Measurements from ENCODE around the gene NAA60.

Gene NAA60

DNA sequence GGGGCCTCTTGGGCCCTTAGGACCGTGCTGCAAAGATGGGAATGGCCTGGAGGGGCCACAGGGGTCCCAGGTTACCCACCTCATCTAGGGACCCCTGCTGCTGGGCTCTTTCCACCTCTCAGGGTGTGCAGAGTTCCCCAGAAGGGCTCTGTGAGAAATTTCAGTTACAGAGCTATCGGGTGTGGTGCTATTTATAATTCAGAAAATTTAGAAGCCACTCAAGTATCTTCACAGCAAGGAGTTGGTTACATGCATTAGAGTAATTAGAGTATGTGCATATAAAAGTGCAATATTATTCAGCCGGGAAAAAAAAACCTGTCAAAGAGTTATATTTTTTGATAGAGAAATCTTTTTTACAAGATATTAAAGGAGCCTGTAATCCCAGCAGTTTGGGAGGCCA, 32.9 kb downstream of the NAA60 start:
- Histone ChIP-seq H2BK5ac (ENCODE audit: low read length) (no peak overlapping the region), H3K23ac (ENCODE audit: low read length) (no peak overlapping the region), H3K4ac (ENCODE audit: low read depth, low read length) (no peak overlapping the region), H3K79me2 (ENCODE audit: control insufficient read depth, insufficient read depth, low read length) (peaks cover 22% of the 10 kb centered on the region), H4K8ac (ENCODE audit: low read depth, low read length) (no peak overlapping the region), H3K36me3 (ENCODE audit: control insufficient read depth, insufficient read depth, low read length) (peaks cover 7% of the 10 kb centered on the region), H3K18ac (ENCODE audit: low read length) (no peak overlapping the region), H3K27ac (ENCODE audit: low read depth, low read length) (no peak overlapping the region), H3K9ac (ENCODE audit: low read length) (no peak overlapping the region), H4K5ac (ENCODE audit: low read length) (no peak overlapping the region), H3K56ac (ENCODE audit: low read length) (no peak overlapping the region), H3K27me3 (ENCODE audit: insufficient read depth, low read length, poor library complexity) (no peaks in the 10 kb centered on the region), H2BK15ac (replicated peaks; ENCODE audit: low read depth) (no peak overlapping the region), H2BK120ac (ENCODE audit: low read depth, low read length) (no peak overlapping the region), H3K4me3 (ENCODE audit: low read length) (no peak overlapping the region), H3K79me1 (ENCODE audit: low read length) (peaks cover 21% of the 10 kb centered on the region), H3K4me1 (ENCODE audit: control insufficient read depth, low read depth, low read length) (peaks cover 3% of the 10 kb centered on the region), H3K4me2 (ENCODE audit: low read length) (no peak overlapping the region), H2AK5ac (ENCODE audit: low read length) (no peak overlapping the region)
- no peak for DNase-seq
- WGBS (ENCODE audit: extremely low coverage, insufficient coverage, low lambda C conversion rate): no CpG with 5 or more reads among the region's 3 CpGs

DNA sequence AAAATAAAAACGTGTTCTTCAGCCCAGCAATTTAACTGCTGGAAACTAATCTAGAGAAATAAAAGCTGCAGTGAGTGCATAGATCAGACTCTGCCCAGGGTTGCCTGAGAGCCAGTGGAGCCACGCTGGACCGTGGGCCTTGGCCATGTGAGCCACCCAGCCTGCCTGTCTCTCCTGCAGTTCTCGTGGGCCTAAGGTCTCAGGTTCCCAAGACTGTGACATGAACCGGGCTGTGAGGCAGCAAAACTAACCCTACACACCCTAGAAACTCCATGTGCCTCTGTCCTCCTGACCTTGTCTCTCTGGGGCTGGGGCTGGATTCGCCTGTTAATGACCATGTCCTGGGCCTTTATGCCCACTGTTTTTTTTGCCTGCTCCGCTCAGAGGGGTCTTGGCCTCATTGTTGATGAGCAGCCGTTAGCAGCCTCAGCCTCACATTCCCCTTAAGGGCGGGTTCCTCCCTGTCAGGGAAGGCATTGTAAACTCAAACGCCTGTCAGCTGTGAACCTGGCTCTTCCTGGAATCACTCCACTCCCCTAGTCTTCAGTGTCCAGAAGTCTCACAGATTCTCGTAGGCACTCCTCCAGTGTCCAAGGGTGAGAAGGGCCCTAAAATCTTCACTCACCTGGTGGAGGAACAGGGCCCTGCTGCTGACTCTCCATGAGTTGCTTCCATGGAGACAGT, 34.9 kb downstream of the NAA60 start:
- H3K79me1 ChIP-seq (ENCODE audit: low read length): peaks cover 19% of the 10 kb centered on the region
- H3K23ac ChIP-seq (ENCODE audit: low read length): no peak overlapping the region
- no peak overlapping the region for H2BK120ac ChIP-seq (ENCODE audit: low read depth, low read length)
- peak; percentile 50 for DNase-seq
- no peak overlapping the region for H2BK15ac ChIP-seq (replicated peaks; ENCODE audit: low read depth)
- H3K4ac ChIP-seq (ENCODE audit: low read depth, low read length): no peak overlapping the region
- no peak overlapping the region for H2AK5ac ChIP-seq (ENCODE audit: low read length)
- no peak overlapping the region for H3K4me2 ChIP-seq (ENCODE audit: low read length)
- no peak overlapping the region for H3K27ac ChIP-seq (ENCODE audit: low read depth, low read length)
- H3K9ac ChIP-seq (ENCODE audit: low read length): no peak overlapping the region
- no CpG with 5 or more reads among the region's 11 CpGs for WGBS (ENCODE audit: extremely low coverage, insufficient coverage, low lambda C conversion rate)
- H3K56ac ChIP-seq (ENCODE audit: low read length): no peak overlapping the region
- H3K4me1 ChIP-seq (ENCODE audit: control insufficient read depth, low read depth, low read length): peaks cover 5% of the 10 kb centered on the region
- H4K8ac ChIP-seq (ENCODE audit: low read depth, low read length): no peak overlapping the region
- peaks cover 9% of the 10 kb centered on the region for H3K79me2 ChIP-seq (ENCODE audit: control insufficient read depth, insufficient read depth, low read length)
- H3K18ac ChIP-seq (ENCODE audit: low read length): no peak overlapping the region
- peaks cover 9% of the 10 kb centered on the region for H3K36me3 ChIP-seq (ENCODE audit: control insufficient read depth, insufficient read depth, low read length)
- no peak overlapping the region for H3K4me3 ChIP-seq (ENCODE audit: low read length)
- no peak overlapping the region for H2BK5ac ChIP-seq (ENCODE audit: low read length)
- no peak overlapping the region for H4K5ac ChIP-seq (ENCODE audit: low read length)
- H3K27me3 ChIP-seq (ENCODE audit: insufficient read depth, low read length, poor library complexity): no peaks in the 10 kb centered on the region

DNA sequence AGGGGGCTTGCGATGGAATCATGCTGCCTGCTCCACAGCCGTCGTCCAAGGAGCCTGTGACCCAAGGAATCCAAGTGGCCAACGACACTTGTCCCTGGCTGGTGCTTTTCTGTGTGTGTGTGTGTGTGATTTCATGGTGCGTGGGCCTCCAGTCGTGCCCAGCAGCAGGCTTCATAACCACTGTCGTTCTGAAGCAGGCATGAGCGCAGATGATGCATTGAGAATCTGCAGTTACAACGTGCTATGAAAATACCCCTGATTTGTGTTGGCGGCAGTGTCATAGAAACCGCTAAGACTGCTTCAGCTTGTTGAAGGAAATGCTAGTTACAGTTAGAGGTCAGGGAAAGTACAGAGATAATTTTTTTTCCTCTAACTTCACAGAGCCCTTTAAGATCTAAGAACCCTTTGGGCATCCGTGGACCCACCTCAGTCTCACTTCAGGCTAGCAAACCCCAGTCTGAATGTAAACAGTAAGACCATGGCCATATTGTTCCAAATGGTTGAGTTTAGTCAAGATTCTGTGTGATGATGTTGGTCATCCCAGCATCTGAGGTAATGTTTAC, 36.3 kb downstream of the NAA60 start:
- DNase-seq: no peak
- Histone ChIP-seq H3K79me1 (ENCODE audit: low read length) (peaks cover 13% of the 10 kb centered on the region), H4K5ac (ENCODE audit: low read length) (no peak overlapping the region), H3K79me2 (ENCODE audit: control insufficient read depth, insufficient read depth, low read length) (peaks cover 1% of the 10 kb centered on the region), H3K27me3 (ENCODE audit: insufficient read depth, low read length, poor library complexity) (no peaks in the 10 kb centered on the region), H3K56ac (ENCODE audit: low read length) (no peak overlapping the region), H3K27ac (ENCODE audit: low read depth, low read length) (no peak overlapping the region), H3K4me1 (ENCODE audit: control insufficient read depth, low read depth, low read length) (peaks cover 5% of the 10 kb centered on the region), H2BK5ac (ENCODE audit: low read length) (no peak overlapping the region), H4K8ac (ENCODE audit: low read depth, low read length) (no peak overlapping the region), H2BK15ac (replicated peaks; ENCODE audit: low read depth) (no peak overlapping the region), H3K4me3 (ENCODE audit: low read length) (no peak overlapping the region), H3K4me2 (ENCODE audit: low read length) (no peak overlapping the region), H2AK5ac (ENCODE audit: low read length) (no peak overlapping the region), H3K36me3 (ENCODE audit: control insufficient read depth, insufficient read depth, low read length) (peaks cover 9% of the 10 kb centered on the region), H3K18ac (ENCODE audit: low read length) (no peak overlapping the region), H2BK120ac (ENCODE audit: low read depth, low read length) (no peak overlapping the region), H3K9ac (ENCODE audit: low read length) (no peak overlapping the region), H3K4ac (ENCODE audit: low read depth, low read length) (no peak overlapping the region), H3K23ac (ENCODE audit: low read length) (no peak overlapping the region)
- no CpG with 5 or more reads among the region's 12 CpGs for WGBS (ENCODE audit: extremely low coverage, insufficient coverage, low lambda C conversion rate)

DNA sequence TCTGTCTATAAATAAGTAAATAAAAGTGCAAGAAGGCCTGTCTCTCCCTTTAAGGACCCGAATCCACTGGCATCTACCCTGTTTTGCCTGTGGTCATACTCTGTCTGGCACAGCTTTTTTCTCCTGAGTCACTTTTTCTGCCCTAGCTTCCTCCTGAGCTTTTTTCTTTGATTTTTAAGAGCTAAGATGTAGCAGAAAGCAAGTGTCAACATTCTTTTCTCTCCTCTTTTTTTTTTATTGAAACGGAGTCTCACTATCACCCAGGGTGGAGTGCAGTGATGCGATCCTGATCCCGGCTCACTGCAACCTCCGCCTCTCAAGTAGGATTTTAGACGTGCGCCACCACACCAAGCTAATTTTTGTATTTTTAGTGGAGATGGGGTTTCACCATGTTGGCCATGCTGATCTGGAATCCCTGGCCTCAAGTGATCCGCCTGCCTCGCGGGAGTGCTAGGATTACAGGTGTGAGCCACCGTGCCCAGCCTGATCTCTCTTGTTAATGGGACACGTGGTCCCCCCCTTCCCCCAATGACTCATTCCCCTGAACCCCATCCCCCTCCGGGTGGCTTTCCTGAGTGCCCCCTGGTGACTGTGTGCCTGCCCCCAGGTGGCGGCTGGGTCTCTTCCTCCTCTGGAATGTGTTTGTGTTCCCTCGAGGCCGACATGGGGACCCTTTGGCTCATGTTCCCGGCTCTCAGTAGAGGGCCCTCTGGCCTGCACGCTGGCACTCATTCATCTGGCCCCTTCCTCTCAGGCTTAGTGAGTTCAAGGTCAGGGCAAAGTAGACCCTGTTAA, 37.6 kb downstream of the NAA60 start:
- Histone ChIP-seq H3K4me2 (ENCODE audit: low read length) (no peak overlapping the region), H3K27me3 (ENCODE audit: insufficient read depth, low read length, poor library complexity) (no peaks in the 10 kb centered on the region), H4K8ac (ENCODE audit: low read depth, low read length) (no peak overlapping the region), H2BK5ac (ENCODE audit: low read length) (no peak overlapping the region), H3K56ac (ENCODE audit: low read length) (peak overlapping the region; percentile 56), H2BK15ac (replicated peaks; ENCODE audit: low read depth) (no peak overlapping the region), H3K18ac (ENCODE audit: low read length) (no peak overlapping the region), H3K79me2 (ENCODE audit: control insufficient read depth, insufficient read depth, low read length) (peaks cover 1% of the 10 kb centered on the region), H3K27ac (ENCODE audit: low read depth, low read length) (peak overlapping the region; percentile 20), H2AK5ac (ENCODE audit: low read length) (no peak overlapping the region), H3K4me3 (ENCODE audit: low read length) (no peak overlapping the region), H2BK120ac (ENCODE audit: low read depth, low read length) (no peak overlapping the region), H3K36me3 (ENCODE audit: control insufficient read depth, insufficient read depth, low read length) (peaks cover 12% of the 10 kb centered on the region), H4K5ac (ENCODE audit: low read length) (no peak overlapping the region), H3K9ac (ENCODE audit: low read length) (no peak overlapping the region), H3K23ac (ENCODE audit: low read length) (no peak overlapping the region), H3K4ac (ENCODE audit: low read depth, low read length) (no peak overlapping the region), H3K79me1 (ENCODE audit: low read length) (peaks cover 9% of the 10 kb centered on the region), H3K4me1 (ENCODE audit: control insufficient read depth, low read depth, low read length) (peaks cover 5% of the 10 kb centered on the region)
- no CpG with 5 or more reads among the region's 18 CpGs for WGBS (ENCODE audit: extremely low coverage, insufficient coverage, low lambda C conversion rate)
- DNase-seq: peak; percentile 78

DNA sequence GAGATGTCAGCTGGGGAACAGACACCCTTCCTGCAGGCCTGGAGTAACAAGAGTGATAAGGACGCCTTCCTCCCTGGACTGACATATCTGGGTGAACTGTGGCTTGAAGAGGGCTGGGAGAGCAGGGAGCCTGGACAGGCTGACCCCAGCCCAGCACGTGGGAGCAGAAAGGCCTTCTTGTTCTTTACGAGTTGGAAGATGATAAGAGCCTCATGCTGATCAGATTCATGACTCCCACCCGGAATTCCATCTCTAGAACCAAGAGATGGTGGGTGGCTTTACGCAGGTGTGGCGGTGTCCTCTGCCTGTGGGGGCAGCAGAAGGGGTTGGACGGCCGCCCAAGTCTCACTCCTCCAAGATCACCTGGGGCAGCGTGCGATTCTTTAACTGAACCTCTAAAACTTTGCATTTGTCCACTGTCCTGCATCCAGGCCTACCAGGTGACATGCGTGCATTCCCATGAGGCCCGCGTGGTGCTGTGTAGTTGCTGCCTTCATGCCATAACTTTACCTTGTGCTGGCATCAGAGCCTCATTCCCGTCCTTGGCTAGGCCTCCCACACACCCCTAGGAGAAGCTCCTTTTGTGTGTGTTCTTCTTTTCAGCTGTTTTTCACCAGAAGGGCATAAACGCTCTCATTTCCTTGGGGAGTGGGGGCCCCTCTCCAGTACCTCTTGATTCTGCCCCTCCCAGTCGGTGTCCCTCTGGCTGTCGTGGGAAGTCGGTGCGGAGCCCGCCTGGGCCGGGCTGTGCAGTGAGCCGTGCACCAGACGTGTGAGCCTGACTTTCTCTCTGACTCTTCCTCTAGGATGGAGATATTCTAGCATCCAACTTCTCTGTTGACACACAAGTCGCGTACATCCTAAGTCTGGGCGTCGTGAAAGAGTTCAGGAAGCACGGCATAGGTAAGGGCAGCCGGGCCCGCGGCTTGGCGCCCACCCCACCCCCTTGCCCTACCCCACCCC, 38.5 kb downstream of the NAA60 start:
- no peak overlapping the region for H2BK120ac ChIP-seq (ENCODE audit: low read depth, low read length)
- no peak for DNase-seq
- H3K9ac ChIP-seq (ENCODE audit: low read length): no peak overlapping the region
- no peak overlapping the region for H2BK15ac ChIP-seq (replicated peaks; ENCODE audit: low read depth)
- no peak overlapping the region for H2BK5ac ChIP-seq (ENCODE audit: low read length)
- H3K4me1 ChIP-seq (ENCODE audit: control insufficient read depth, low read depth, low read length): peaks cover 5% of the 10 kb centered on the region
- H3K27ac ChIP-seq (ENCODE audit: low read depth, low read length): peak overlapping the region; percentile 20
- no peak overlapping the region for H3K18ac ChIP-seq (ENCODE audit: low read length)
- H3K4me3 ChIP-seq (ENCODE audit: low read length): no peak overlapping the region
- H3K79me2 ChIP-seq (ENCODE audit: control insufficient read depth, insufficient read depth, low read length): peaks cover 1% of the 10 kb centered on the region
- H2AK5ac ChIP-seq (ENCODE audit: low read length): no peak overlapping the region
- peaks cover 8% of the 10 kb centered on the region for H3K79me1 ChIP-seq (ENCODE audit: low read length)
- no peak overlapping the region for H4K5ac ChIP-seq (ENCODE audit: low read length)
- no peaks in the 10 kb centered on the region for H3K27me3 ChIP-seq (ENCODE audit: insufficient read depth, low read length, poor library complexity)
- no peak overlapping the region for H3K4me2 ChIP-seq (ENCODE audit: low read length)
- H3K23ac ChIP-seq (ENCODE audit: low read length): no peak overlapping the region
- no peak overlapping the region for H4K8ac ChIP-seq (ENCODE audit: low read depth, low read length)
- WGBS (ENCODE audit: extremely low coverage, insufficient coverage, low lambda C conversion rate): no CpG with 5 or more reads among the region's 32 CpGs
- H3K56ac ChIP-seq (ENCODE audit: low read length): no peak overlapping the region
- no peak overlapping the region for H3K4ac ChIP-seq (ENCODE audit: low read depth, low read length)
- H3K36me3 ChIP-seq (ENCODE audit: control insufficient read depth, insufficient read depth, low read length): peaks cover 12% of the 10 kb centered on the region
